A172 (cell line): Measurements from ENCODE around the gene ADAMTS16. TPM values are rescaled to one million over a fixed set of nuclear protein-coding genes. Genes with fewer than 3 reads are reported as not detected.

Experiments
- DNase-seq: peaks from one replicate; pipeline ENCODE4 v3.0.0-alpha.2; 2015; ENCODE audit warnings: low spot score
- total RNA-seq: library from RNA; depleted of rRNA; stranded (reverse); fragments of >200 nt; shearing (Covaris generic); gene quantifications from 2 replicates; pipeline ENCODE4 v1.2.3, GENCODE V29; 2014

The ADAMTS16 gene
- total RNA-seq, 1 experiment from 2014 or later = 3.5 TPM

- DNase-seq = no peak
Observed at GRCh38 chr5:5344051-5344571, 204.0 kb downstream of the ADAMTS16 start.

- no peak for DNase-seq
Observed at GRCh38 chr5:5344606-5345005, 204.5 kb downstream of the ADAMTS16 start.

GRCh38 chr5:5347442-5347841, 207.3 kb downstream of the ADAMTS16 start:
- DNase-seq = no peak

GRCh38 chr5:5348135-5348534, 208.0 kb downstream of the ADAMTS16 start:
- DNase-seq = no peak

GRCh38 chr5:5348576-5348975, 208.4 kb downstream of the ADAMTS16 start:
- no peak for DNase-seq

- DNase-seq = peak; percentile 86
Observed at GRCh38 chr5:5350101-5350500, 210.0 kb downstream of the ADAMTS16 start.

- DNase-seq = peak; percentile 97
Observed at GRCh38 chr5:5351288-5351979, 211.3 kb downstream of the ADAMTS16 start.

GRCh38 chr5:5352675-5353074, 212.5 kb downstream of the ADAMTS16 start:
- no peak for DNase-seq

- no peak for DNase-seq
Observed at GRCh38 chr5:5353681-5354080, 213.6 kb downstream of the ADAMTS16 start.

- DNase-seq = no peak
Observed at GRCh38 chr5:5356765-5357164, 216.6 kb downstream of the ADAMTS16 start.

GRCh38 chr5:5359618-5360017, 219.5 kb downstream of the ADAMTS16 start:
- DNase-seq = no peak

- DNase-seq = no peak
Observed at GRCh38 chr5:5360363-5360940, 220.3 kb downstream of the ADAMTS16 start.

GRCh38 chr5:5360941-5361520, 220.9 kb downstream of the ADAMTS16 start:
- no peak for DNase-seq

GRCh38 chr5:5363045-5363444, 222.9 kb downstream of the ADAMTS16 start:
- DNase-seq = no peak

GRCh38 chr5:5364932-5365331, 224.8 kb downstream of the ADAMTS16 start:
- DNase-seq = no peak

- DNase-seq = no peak
Observed at GRCh38 chr5:5367739-5368138, 227.6 kb downstream of the ADAMTS16 start.

- DNase-seq = no peak
Observed at GRCh38 chr5:5369051-5369605, 229.0 kb downstream of the ADAMTS16 start.
